Natural killer cell (primary cell): ENCODE data around the gene SMG1. TPM values are rescaled to one million over a fixed set of nuclear protein-coding genes. Genes with fewer than 3 reads are reported as not detected.
A peak's percentile ranks its signal among the peaks of the same experiment; 100 is the strongest.

Experiments used
- ATAC-seq, 3 donors: fragments of 150-1000 bp in 2 of 3; fragments of 200-7000 bp in 1 of 3; cut with Tn5 transposase; 1 replicate in 1 of 3; 2 replicates in 2 of 3; pipeline ENCODE4 v1.10.0; 2021; ENCODE audit warnings: mild to moderate bottlenecking in 2 of 3, moderate library complexity in 2 of 3
- DNase-seq, 2 donors: peaks; one replicate each; pipeline versions ENCODE4 v3.0.0 to v3.0.0-alpha.2; 2013 to 2021; ENCODE audit warnings: mixed read lengths in 1 of 2
- H3K27ac ChIP-seq: one replicate; pipeline ENCODE4 v1.5.1; 2013; ENCODE audit warnings: mild to moderate bottlenecking, low read length
- H3K27me3 ChIP-seq: one replicate; pipeline ENCODE4 v1.6.1; 2013; ENCODE audit warnings: low read length; ENCODE audit not compliant: control insufficient read depth, insufficient read depth
- H3K36me3 ChIP-seq: one replicate; pipeline ENCODE4 v1.6.1; 2013; ENCODE audit warnings: low read length; ENCODE audit not compliant: control insufficient read depth, insufficient read depth
- H3K4me1 ChIP-seq: one replicate; pipeline ENCODE4 v1.6.1; 2013; ENCODE audit warnings: low read length; ENCODE audit not compliant: control insufficient read depth, insufficient read depth
- H3K4me3 ChIP-seq: one replicate; pipeline ENCODE4 v1.5.1; 2013; ENCODE audit warnings: low read length
- H3K9me3 ChIP-seq: one replicate; pipeline ENCODE4 v1.6.1; 2013; ENCODE audit warnings: low read length; ENCODE audit not compliant: control insufficient read depth, insufficient read depth
- H3K27ac Mint-ChIP-seq, 2 donors: one replicate each; pipeline ENCODE4 v1.8.0; 2022; ENCODE audit warnings: mild to moderate bottlenecking in 2 of 2, mixed read lengths in 2 of 2, moderate library complexity in 1 of 2
- H3K27me3 Mint-ChIP-seq, 2 donors: one replicate each; pipeline ENCODE4 v1.8.0; 2022; ENCODE audit warnings: low read depth in 2 of 2, mixed read lengths in 2 of 2
- H3K36me3 Mint-ChIP-seq: one replicate; pipeline ENCODE4 v1.8.0; 2022; ENCODE audit warnings: mixed read lengths
- H3K4me1 Mint-ChIP-seq, 2 donors: one replicate each; pipeline ENCODE4 v1.8.0; 2022; ENCODE audit warnings: mixed read lengths in 2 of 2
- H3K4me3 Mint-ChIP-seq: one replicate; pipeline ENCODE4 v1.8.0; 2022; ENCODE audit warnings: mild to moderate bottlenecking, moderate library complexity, mixed read lengths
- H3K9me3 Mint-ChIP-seq, 2 donors: one replicate each; pipeline ENCODE4 v1.8.0; 2022; ENCODE audit warnings: mixed read lengths in 2 of 2
- CTCF ChIP-seq: fragments of 200-600 bp; IDR thresholded peaks from one replicate; pipeline ENCODE4 v1.8.0; 2022; ENCODE audit warnings: antibody characterized with exemption
- WGBS: methylation state at CpG from one replicate; pipeline ENCODE4 v1.1.7; 2013; ENCODE audit warnings: missing lambda C conversion rate; ENCODE audit not compliant: insufficient coverage; 5-methylcytosine and 5-hydroxymethylcytosine counted together
- intact Hi-C: fragments of 100-400 bp; cut with micrococcal nuclease; formaldehyde crosslinking; loops from one replicate; pipeline ENCODE4 v1.14.2; 2022
- total RNA-seq, 4 donors: library from RNA; stranded (reverse); fragments of 120-200 nt in 1 of 4; gene quantifications; one replicate each; pipeline versions ENCODE4 v1.2.3 to v1.2.4, GENCODE V29; 2013 to 2022

The SMG1 gene
- total RNA-seq, 3 donors from 2014 or later (not counting 1 experiment from before 2014, with no cell fraction given) = 215 to 253 (median 246) TPM

DNA sequence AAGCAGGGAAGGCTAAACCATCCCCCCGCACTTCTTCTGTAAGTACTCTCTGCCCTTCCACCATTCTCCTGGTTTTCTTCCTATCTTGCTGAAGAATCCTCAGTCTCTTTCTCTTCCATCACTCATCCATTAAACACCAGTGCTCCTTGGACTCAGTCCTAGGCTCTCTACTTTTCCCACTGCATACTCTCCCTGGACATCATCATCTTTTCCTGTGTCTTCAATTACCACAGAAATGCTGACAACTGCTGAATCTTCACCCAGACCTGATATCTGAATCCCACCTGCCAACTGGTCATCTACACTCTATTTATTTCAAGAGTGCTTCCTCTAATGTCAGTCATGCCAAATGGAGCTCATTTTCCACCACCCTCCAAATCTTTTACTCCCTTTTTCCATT, 71.0 kb downstream of the SMG1 start:
- 100% methylated on average over 1 of the region's 1 CpG for WGBS
- H3K36me3 ChIP-seq = peaks cover 54% of the 10 kb centered on the region
- H3K36me3 Mint-ChIP-seq = peaks cover 13% of the 10 kb centered on the region
- peaks cover 7 to 9% of the 10 kb centered on the region in 2 donors for H3K4me1 Mint-ChIP-seq
- no peak overlapping the region for H3K4me3 Mint-ChIP-seq
- ATAC-seq = no peak
- intact Hi-C loops = no loop called here
- no peak for DNase-seq
- no peak overlapping the region for H3K27ac ChIP-seq
- no peak overlapping the region for H3K4me3 ChIP-seq
- H3K27me3 ChIP-seq = no peaks in the 10 kb centered on the region
- H3K27me3 Mint-ChIP-seq = no peaks in the 10 kb centered on the region
- H3K27ac Mint-ChIP-seq = peak overlapping the region; percentile 5 to 32
- no peaks in the 10 kb centered on the region for H3K4me1 ChIP-seq
- no peak for TF ChIP-seq CTCF
- H3K9me3 ChIP-seq = no peaks in the 10 kb centered on the region
- H3K9me3 Mint-ChIP-seq = no peaks in the 10 kb centered on the region

GRCh38 chr16:18853694-18854093, 72.5 kb downstream of the SMG1 start:
- no peaks in the 10 kb centered on the region for H3K9me3 Mint-ChIP-seq
- no peaks in the 10 kb centered on the region for H3K27me3 Mint-ChIP-seq
- no peak overlapping the region for H3K4me3 Mint-ChIP-seq
- Histone ChIP-seq H3K4me3 (no peak overlapping the region), H3K9me3 (no peaks in the 10 kb centered on the region), H3K4me1 (no peaks in the 10 kb centered on the region), H3K27me3 (no peaks in the 10 kb centered on the region), H3K36me3 (peaks cover 67% of the 10 kb centered on the region), H3K27ac (no peak overlapping the region)
- intact Hi-C loops = no loop called here
- peaks cover 7 to 9% of the 10 kb centered on the region in 2 donors for H3K4me1 Mint-ChIP-seq
- H3K27ac Mint-ChIP-seq = no peak overlapping the region
- DNase-seq = no peak
- peaks cover 16% of the 10 kb centered on the region for H3K36me3 Mint-ChIP-seq
- no peak for TF ChIP-seq CTCF
- ATAC-seq = no peak

DNA sequence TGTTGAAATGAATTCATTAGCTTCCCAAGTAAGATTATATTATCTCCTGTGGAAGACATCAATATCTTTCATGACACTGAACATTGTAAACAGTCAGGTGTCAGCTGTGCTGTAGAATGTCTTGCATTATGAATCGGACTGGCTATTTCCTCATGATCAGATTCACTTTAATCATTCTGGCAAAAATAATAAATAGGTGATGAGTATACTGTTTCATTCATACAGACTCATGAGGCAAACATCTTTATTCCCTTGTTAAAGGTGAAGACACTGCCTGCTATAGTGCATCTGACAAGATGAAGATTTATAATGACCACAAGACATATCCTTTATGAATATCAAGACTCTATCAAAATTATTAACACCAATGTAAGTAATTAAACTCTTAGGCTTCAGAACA, 73.6 kb downstream of the SMG1 start:
- peaks cover 7 to 9% of the 10 kb centered on the region in 2 donors for H3K4me1 Mint-ChIP-seq
- H3K9me3 Mint-ChIP-seq = no peaks in the 10 kb centered on the region
- peak overlapping the region; percentile 22 to 43 for H3K27ac Mint-ChIP-seq
- Histone ChIP-seq H3K4me3 (no peak overlapping the region), H3K9me3 (no peaks in the 10 kb centered on the region), H3K27ac (no peak overlapping the region), H3K4me1 (no peaks in the 10 kb centered on the region), H3K36me3 (peaks cover 78% of the 10 kb centered on the region), H3K27me3 (no peaks in the 10 kb centered on the region)
- no peak overlapping the region for H3K4me3 Mint-ChIP-seq
- no peak for TF ChIP-seq CTCF
- no CpG with 5 or more reads among the region's 1 CpG for WGBS
- H3K36me3 Mint-ChIP-seq = peaks cover 13% of the 10 kb centered on the region
- ATAC-seq = no peak
- no peak for DNase-seq
- intact Hi-C loops = no loop called here
- H3K27me3 Mint-ChIP-seq = no peaks in the 10 kb centered on the region

DNA sequence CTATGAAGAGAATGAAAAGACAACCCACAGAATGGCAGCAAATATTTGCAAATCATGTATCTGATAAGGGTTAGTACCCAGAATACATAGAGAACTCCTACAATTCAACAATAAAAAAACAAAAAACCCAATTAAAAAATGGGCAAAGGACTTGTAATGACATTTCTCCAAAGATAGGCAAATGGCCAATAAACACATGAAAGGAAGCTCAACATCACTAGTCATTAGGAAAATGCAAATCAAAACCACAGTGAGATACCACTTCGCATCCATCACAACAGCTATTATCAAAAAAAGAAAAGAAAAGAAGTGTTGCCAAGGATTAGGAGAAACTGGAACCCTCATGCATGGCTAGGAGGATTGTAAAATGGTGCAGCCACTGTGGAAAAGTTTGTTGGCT, 79.8 kb downstream of the SMG1 start:
- WGBS = no CpG with 5 or more reads among the region's 1 CpG
- intact Hi-C loops = no loop called here
- Histone ChIP-seq H3K4me1 (no peaks in the 10 kb centered on the region), H3K27ac (no peak overlapping the region), H3K27me3 (no peaks in the 10 kb centered on the region), H3K9me3 (no peaks in the 10 kb centered on the region), H3K4me3 (no peak overlapping the region), H3K36me3 (peaks cover 79% of the 10 kb centered on the region)
- H3K36me3 Mint-ChIP-seq = peaks cover 37% of the 10 kb centered on the region
- ATAC-seq = no peak
- no peak for TF ChIP-seq CTCF
- no peaks in the 10 kb centered on the region for H3K4me1 Mint-ChIP-seq
- no peaks in the 10 kb centered on the region for H3K27me3 Mint-ChIP-seq
- H3K27ac Mint-ChIP-seq = no peak overlapping the region
- no peak overlapping the region for H3K4me3 Mint-ChIP-seq
- no peaks in the 10 kb centered on the region for H3K9me3 Mint-ChIP-seq
- no peak for DNase-seq
